Type B pancreatic cell (in vitro differentiated cells): ENCODE measurements around the gene AMHR2. TPM values are rescaled to one million over a fixed set of nuclear protein-coding genes. Genes with fewer than 3 reads are reported as not detected.
"Not testable (repeated sequence)": the region's sequence is repeated elsewhere in the genome, so short reads cannot be mapped to it uniquely, and the experiment has no call there.

Experiments used
- DNase-seq: peaks from one replicate; pipeline ENCODE4 v3.0.0; 2021; ENCODE audit warnings: mixed read lengths; ENCODE audit not compliant: unreplicated experiment; ENCODE audit errors: extremely low spot score
- H3K27ac Mint-ChIP-seq: 2 replicates; pipeline ENCODE4 v1.8.0; 2021; ENCODE audit warnings: mild to moderate bottlenecking, mixed read lengths
- H3K27me3 Mint-ChIP-seq: 2 replicates; pipeline ENCODE4 v1.8.0; 2021; ENCODE audit warnings: mixed read lengths
- H3K36me3 Mint-ChIP-seq: 2 replicates; pipeline ENCODE4 v1.8.0; 2021; ENCODE audit warnings: mixed read lengths
- H3K4me1 Mint-ChIP-seq: one replicate; pipeline ENCODE4 v1.8.0; 2021; ENCODE audit warnings: mixed read lengths; ENCODE audit not compliant: unreplicated experiment
- H3K4me3 Mint-ChIP-seq: 2 replicates; pipeline ENCODE4 v1.8.0; 2021; ENCODE audit warnings: mild to moderate bottlenecking, mixed read lengths
- H3K9me3 Mint-ChIP-seq: 2 replicates; pipeline ENCODE4 v1.8.0; 2021; ENCODE audit warnings: mixed read lengths
- CTCF ChIP-seq: fragments of 200-600 bp; sonication (generic); conservative IDR thresholded peaks from 2 replicates; pipeline ENCODE4 v1.5.0; 2021; ENCODE audit warnings: antibody characterized with exemption, mild to moderate bottlenecking
- long read RNA-seq: library from polyadenylated mRNA; unstranded; transcript quantifications from one replicate; pipeline ENCODE4 v2.0.0, GENCODE V29; 2020
- total RNA-seq: library from RNA; stranded (reverse); gene quantifications from 2 replicates; pipeline ENCODE4 v1.2.1, GENCODE V29; 2021; ENCODE audit warnings: low replicate concordance

The AMHR2 gene
- total RNA-seq, result 1.6 and 2.4 TPM in 2 replicates
- long read RNA-seq, result 0 reads

- no peaks in the 10 kb centered on the region for H3K9me3 Mint-ChIP-seq
- no peak within 1 kb of the TSS for H3K27ac Mint-ChIP-seq
- H3K36me3 Mint-ChIP-seq, result no peaks in the 10 kb centered on the region
- H3K4me1 Mint-ChIP-seq, result peaks cover 34% of the 10 kb centered on the region
- H3K27me3 Mint-ChIP-seq, result no peaks in the 10 kb centered on the region
- DNase-seq, result no peak
- no peak for TF ChIP-seq CTCF
- H3K4me3 Mint-ChIP-seq, result no peak within 1 kb of the TSS
These were observed at the start of gene AMHR2 for GRCh38 chr12:53423597-53423996. Gene AMHR2, plus strand, starts transcription at chr12:53423855. Its CDS starts 80 bp downstream, at chr12:53423935.

- not testable (repeated sequence) for H3K9me3 Mint-ChIP-seq, H3K27me3 Mint-ChIP-seq, H3K4me3 Mint-ChIP-seq, H3K27ac Mint-ChIP-seq, DNase-seq, H3K36me3 Mint-ChIP-seq
- peaks cover 16% of the 10 kb centered on the region for H3K4me1 Mint-ChIP-seq
These were observed 49.4 kb upstream of the AMHR2 start for GRCh38 chr12:53374277-53374676.

- no peak overlapping the region for H3K27ac Mint-ChIP-seq
- peaks cover 18% of the 10 kb centered on the region for H3K4me1 Mint-ChIP-seq
- H3K27me3 Mint-ChIP-seq, result no peaks in the 10 kb centered on the region
- no peak for DNase-seq
- H3K9me3 Mint-ChIP-seq, result no peaks in the 10 kb centered on the region
- no peak overlapping the region for H3K4me3 Mint-ChIP-seq
- TF ChIP-seq CTCF, result no peak
- H3K36me3 Mint-ChIP-seq, result peaks cover 4% of the 10 kb centered on the region
These were observed 46.9 kb upstream of the AMHR2 start for GRCh38 chr12:53376747-53377146.

GRCh38 chr12:53378222-53378621 is 45.4 kb upstream of the AMHR2 start:
- H3K27ac Mint-ChIP-seq, result no peak overlapping the region

GRCh38 chr12:53378724-53379388 is 44.8 kb upstream of the AMHR2 start:
- H3K36me3 Mint-ChIP-seq, result peaks cover 21% of the 10 kb centered on the region
- DNase-seq, result no peak

More at GRCh38 chr12:53378222-53378621, 45.4 kb upstream of the AMHR2 start:
- Mint-ChIP-seq H3K9me3 (no peaks in the 10 kb centered on the region), H3K4me3 (no peak overlapping the region), H3K36me3 (peaks cover 14% of the 10 kb centered on the region), H3K4me1 (peaks cover 12% of the 10 kb centered on the region), H3K27me3 (no peaks in the 10 kb centered on the region)
- DNase-seq, result no peak
- no peak for TF ChIP-seq CTCF

More at GRCh38 chr12:53378724-53379388, 44.8 kb upstream of the AMHR2 start:
- TF ChIP-seq CTCF, result no peak
- H3K4me3 Mint-ChIP-seq, result no peak overlapping the region
- peaks cover 16% of the 10 kb centered on the region for H3K4me1 Mint-ChIP-seq
- H3K9me3 Mint-ChIP-seq, result no peaks in the 10 kb centered on the region
- no peaks in the 10 kb centered on the region for H3K27me3 Mint-ChIP-seq
- no peak overlapping the region for H3K27ac Mint-ChIP-seq
